GM19035 (cell line): Measurements from ENCODE around the gene LPCAT2.

Experiments
- ATAC-seq: cut with Tn5 transposase; IDR thresholded peaks from one replicate; pipeline ENCODE4 v1.9.1; 2021; ENCODE audit not compliant: unreplicated experiment

Gene LPCAT2, protein sequence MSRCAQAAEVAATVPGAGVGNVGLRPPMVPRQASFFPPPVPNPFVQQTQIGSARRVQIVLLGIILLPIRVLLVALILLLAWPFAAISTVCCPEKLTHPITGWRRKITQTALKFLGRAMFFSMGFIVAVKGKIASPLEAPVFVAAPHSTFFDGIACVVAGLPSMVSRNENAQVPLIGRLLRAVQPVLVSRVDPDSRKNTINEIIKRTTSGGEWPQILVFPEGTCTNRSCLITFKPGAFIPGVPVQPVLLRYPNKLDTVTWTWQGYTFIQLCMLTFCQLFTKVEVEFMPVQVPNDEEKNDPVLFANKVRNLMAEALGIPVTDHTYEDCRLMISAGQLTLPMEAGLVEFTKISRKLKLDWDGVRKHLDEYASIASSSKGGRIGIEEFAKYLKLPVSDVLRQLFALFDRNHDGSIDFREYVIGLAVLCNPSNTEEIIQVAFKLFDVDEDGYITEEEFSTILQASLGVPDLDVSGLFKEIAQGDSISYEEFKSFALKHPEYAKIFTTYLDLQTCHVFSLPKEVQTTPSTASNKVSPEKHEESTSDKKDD

GRCh38 chr16:55508941-55509931 is at the start of gene LPCAT2:
Gene LPCAT2 (plus strand): TSS chr16:55509072. CDS start chr16:55509182, 110 bp downstream.
- peak; percentile 55 for ATAC-seq

- ATAC-seq: no peak
Measured at GRCh38 chr16:55462241-55462640, 46.6 kb upstream of the LPCAT2 start.

- ATAC-seq: no peak
Measured at GRCh38 chr16:55464375-55464774, 44.5 kb upstream of the LPCAT2 start.

DNA sequence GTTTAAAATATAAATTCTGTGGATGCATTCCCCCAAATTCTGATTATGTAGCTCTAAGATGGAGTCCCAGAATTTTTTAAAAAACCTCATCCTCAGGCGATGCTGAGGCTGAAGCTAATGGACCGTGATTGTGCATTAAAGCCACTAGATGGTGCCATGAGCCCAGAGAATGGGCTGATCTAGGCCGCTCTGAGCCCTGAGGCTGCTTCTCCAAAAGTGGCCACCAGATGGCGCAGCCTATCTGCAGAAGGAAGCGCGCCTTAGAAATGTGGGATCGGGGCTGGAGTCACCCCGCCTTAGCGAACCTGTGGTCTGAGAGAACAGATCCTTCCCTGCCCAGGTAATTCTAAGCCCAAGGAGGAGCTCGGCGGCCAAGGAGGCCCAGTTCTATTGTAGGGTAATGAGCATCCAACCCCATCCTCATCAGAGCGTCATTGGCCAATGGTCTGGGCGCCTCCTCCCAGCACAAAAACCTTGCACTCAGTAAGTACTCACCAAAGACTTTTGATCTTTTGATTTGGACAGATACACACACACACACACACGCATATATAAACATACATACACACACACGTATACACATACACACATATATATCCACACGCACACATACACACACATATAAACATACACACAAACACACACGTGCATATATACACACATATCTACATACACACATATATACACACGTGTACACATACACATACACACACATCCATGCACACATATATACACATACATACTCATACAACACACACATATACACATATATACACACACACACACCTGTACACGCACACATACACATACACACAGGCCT is 43.6 kb upstream of the LPCAT2 start:
- ATAC-seq: peak; percentile 94

DNA sequence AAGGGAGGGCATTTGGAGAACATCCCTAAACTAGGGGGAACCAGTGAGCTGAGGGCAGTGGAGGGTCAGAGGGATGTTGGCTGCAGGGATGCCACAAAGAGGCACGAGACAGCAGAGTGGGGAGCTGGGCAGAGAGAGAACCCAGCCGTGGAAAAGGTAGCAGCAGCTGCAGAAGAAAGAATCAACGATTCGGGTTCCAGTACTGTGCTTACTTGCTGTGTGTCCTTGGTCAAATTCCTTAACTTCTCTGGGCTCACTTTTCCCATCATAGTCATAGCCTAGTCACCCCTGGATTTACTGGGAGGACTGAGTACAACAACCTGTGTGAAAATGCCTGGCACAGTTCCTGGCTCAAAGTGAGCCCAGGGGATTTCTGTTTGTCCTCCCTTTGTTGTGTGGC is 42.7 kb upstream of the LPCAT2 start:
- ATAC-seq: no peak

DNA sequence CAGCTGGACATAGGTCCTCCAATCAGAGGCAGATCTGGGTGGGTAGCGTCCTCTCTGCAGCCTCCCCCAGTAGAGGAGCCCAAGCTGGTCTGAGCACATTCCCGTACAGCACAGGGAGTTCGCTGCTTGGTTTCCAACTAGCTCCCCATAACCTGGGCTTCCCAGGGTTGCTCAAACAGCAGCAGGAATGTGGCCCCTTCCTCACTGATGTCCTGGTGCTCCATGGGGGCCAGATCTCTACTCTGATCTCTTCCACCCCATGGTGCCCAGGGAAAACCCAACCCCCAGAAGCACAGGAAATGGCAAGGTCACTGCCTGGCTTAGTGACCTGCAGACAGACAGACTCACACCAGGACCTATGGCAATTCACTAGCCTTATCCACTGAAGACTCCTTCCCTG is 41.0 kb upstream of the LPCAT2 start:
- no peak for ATAC-seq

- no peak for ATAC-seq
Measured at GRCh38 chr16:55468352-55468990, 40.4 kb upstream of the LPCAT2 start.

DNA sequence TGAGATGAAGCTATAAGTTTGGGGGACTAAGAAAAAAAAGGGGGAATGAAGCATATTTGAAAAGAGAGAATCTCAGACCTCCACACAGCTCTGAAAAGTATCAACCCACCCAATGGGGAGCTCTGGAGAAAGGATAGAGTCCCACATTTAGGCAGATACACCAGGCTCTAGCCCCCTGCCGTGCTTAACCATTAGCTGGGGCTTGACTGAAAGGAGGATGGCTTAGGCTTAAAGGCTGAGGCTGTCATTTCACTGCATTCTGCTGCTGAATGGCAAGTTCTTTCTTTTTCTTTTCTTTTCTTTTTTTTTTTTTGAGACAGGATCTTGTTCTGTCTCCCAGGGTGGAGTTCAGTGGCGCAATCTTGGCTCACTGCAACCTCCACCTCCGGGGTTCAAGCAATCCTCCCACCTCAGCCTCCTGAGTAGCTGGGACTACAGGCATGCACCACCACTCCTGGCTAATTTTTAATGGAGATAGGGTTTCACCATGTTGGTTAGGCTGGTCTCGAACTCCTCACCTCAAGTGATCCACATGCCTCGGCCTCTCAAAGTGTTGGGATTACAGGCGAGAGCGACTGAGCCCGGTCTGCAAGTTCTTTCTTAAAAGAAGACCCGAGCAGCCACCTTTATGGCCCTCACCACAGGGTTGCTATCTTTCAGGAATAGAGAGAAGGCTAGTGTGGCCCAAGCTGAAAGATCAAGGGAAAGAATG is 38.9 kb upstream of the LPCAT2 start:
- ATAC-seq: no peak

DNA sequence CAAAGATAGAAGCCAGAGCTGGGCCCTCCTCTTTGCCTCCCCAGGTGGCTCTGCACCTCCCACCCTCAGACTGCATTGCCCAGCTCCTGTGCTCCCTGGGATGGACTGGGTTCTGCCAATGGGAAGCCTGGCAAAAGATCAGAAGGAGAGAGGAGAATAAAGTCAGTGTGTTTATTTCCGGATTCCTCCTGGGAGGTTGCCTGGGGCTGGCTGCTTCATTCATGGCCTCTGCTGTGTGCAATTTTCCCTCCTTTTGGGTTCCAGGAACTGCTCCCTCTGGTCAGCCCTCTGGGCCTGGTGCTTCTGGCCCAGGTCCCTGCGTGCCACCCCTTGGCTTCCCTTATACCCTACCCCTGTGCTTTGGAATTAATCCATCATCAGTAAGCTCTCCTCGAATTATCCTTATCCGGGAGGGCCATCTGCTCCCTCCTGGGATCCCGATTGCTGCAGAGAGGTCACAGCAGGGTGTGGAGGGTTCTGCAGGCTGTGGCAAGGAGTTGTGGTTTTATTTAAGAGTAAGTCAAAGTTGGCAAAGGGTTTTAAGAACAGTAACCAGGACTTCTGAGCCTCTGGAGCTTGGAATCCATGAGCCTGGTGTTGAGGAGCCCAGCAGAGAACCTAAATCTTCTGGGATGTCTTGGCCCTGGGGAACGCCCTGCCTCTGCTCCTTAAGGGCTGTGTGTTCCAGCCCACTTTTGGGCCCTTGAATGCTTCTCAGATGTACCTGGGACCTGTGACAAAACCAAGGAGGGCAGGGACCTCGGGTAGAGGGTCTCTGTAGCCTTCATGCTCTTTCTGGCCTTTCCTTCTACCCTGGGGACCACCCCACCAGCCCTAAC is 38.1 kb upstream of the LPCAT2 start:
- no peak for ATAC-seq

DNA sequence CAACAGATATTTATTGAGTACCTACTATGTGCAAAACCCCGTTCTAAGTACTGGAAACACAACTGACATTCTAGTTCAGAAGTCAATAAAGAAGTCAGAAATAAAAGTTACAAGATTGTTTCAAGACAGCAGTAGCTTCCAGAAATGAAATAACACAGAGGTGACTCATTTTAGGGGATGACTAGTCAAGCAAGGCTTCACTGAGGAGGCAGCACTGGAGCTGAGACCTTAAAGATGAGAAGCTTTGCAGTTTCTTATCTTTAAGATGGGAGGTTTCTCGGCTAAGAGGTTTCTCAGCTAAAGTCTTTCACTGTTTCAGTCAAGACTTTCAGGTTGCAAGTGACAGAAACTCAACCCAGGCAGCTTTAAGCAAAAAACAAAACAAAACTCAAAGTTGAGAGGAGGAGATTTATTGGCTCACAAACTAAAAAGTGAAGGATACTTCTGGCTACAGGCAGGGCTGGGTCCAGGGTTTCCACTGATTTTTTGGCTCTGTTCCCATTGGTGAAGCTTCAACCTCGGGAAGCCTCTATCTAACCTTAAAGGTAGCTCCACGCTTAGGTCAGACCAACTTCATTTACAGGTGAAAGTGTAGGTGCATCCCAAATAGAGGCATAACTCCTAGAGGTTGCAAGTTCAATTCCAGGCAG is 37.3 kb upstream of the LPCAT2 start:
- ATAC-seq: no peak

GRCh38 chr16:55473587-55473986 is 35.3 kb upstream of the LPCAT2 start:
- no peak for ATAC-seq

GRCh38 chr16:55474821-55475220 is 34.1 kb upstream of the LPCAT2 start:
- no peak for ATAC-seq

- ATAC-seq: no peak
Measured at GRCh38 chr16:55475919-55476318, 33.0 kb upstream of the LPCAT2 start.

GRCh38 chr16:55476625-55477533 is 32.0 kb upstream of the LPCAT2 start:
- ATAC-seq: no peak

GRCh38 chr16:55477736-55478135 is 31.1 kb upstream of the LPCAT2 start:
- ATAC-seq: no peak

- ATAC-seq: no peak
Measured at GRCh38 chr16:55478827-55479429, 29.9 kb upstream of the LPCAT2 start, which contains the start of gene MMP2. Gene MMP2 (plus strand): TSS chr16:55479198. CDS start chr16:55479480, 282 bp downstream.
